WTC11 (cell line): ENCODE results near the gene MSANTD2. TPM values are rescaled to one million over a fixed set of nuclear protein-coding genes. Genes with fewer than 3 reads are reported as not detected.

ENCODE experiments used
- ATAC-seq: fragments of 200-7000 bp; cut with Tn5 transposase; 2 replicates; pipeline ENCODE4 v1.10.0; 2021; ENCODE audit warnings: mild to moderate bottlenecking, moderate library complexity
- CTCF ChIA-PET: fragments of 300-600 bp; sonication (Branson Sonifier 250); formaldehyde crosslinking; loops from one replicate; lab custom pipeline; 2021; ENCODE audit warnings: antibody characterized with exemption; lab: Charles Lee
- POLR2A ChIA-PET: fragments of 350-600 bp; sonication (Branson Sonifier 250); formaldehyde crosslinking; loops from one replicate; lab custom pipeline; 2021; ENCODE audit warnings: antibody characterized with exemption; lab: Charles Lee
- DNase-seq: peaks from one replicate; pipeline ENCODE4 v3.0.0; 2021; ENCODE audit warnings: low spot score
- H3K27ac Mint-ChIP-seq: 2 replicates; pipeline ENCODE4 v1.8.0; 2021; ENCODE audit warnings: mixed read lengths
- H3K27me3 Mint-ChIP-seq: 2 replicates; pipeline ENCODE4 v1.8.0; 2021; ENCODE audit warnings: low read depth, mild to moderate bottlenecking, moderate library complexity, mixed read lengths
- H3K36me3 Mint-ChIP-seq: 2 replicates; pipeline ENCODE4 v1.8.0; 2021; ENCODE audit warnings: mixed read lengths
- H3K4me1 Mint-ChIP-seq: 2 replicates; pipeline ENCODE4 v1.8.0; 2022; ENCODE audit warnings: mixed read lengths
- H3K4me3 Mint-ChIP-seq: 2 replicates; pipeline ENCODE4 v1.8.0; 2021; ENCODE audit warnings: mild to moderate bottlenecking, moderate library complexity, mixed read lengths
- H3K9me3 Mint-ChIP-seq: 2 replicates; pipeline ENCODE4 v1.8.0; 2021; ENCODE audit warnings: mixed read lengths
- ARID4B ChIP-seq: sonication (generic); formaldehyde crosslinking; IDR thresholded peaks from 2 replicates; pipeline ENCODE4 v1.8.0; 2023; ENCODE audit warnings: missing genetic modification reagents, mild to moderate bottlenecking, borderline replicate concordance
- ATF2 ChIP-seq: sonication (generic); formaldehyde crosslinking; IDR thresholded peaks from 2 replicates; pipeline ENCODE4 v1.8.1; 2022; ENCODE audit warnings: low read depth, missing genetic modification reagents, borderline replicate concordance
- EMX1 ChIP-seq: fragments of 250-450 bp; sonication (Bioruptor Pico); IDR thresholded peaks from 2 replicates; pipeline ENCODE4 v1.8.0; 2021; ENCODE audit warnings: mild to moderate bottlenecking
- ESRRA ChIP-seq: sonication (generic); formaldehyde crosslinking; IDR thresholded peaks from 2 replicates; pipeline ENCODE4 v1.8.1; 2022; ENCODE audit warnings: mild to moderate bottlenecking, missing genetic modification reagents, borderline replicate concordance
- FOXJ3 ChIP-seq: sonication (generic); formaldehyde crosslinking; IDR thresholded peaks from 2 replicates; pipeline ENCODE4 v1.9.0; 2021; ENCODE audit warnings: missing genetic modification reagents, mild to moderate bottlenecking, borderline replicate concordance
- GRHL2 ChIP-seq: fragments of 250-450 bp; sonication (Bioruptor Pico); IDR thresholded peaks from 2 replicates; pipeline ENCODE4 v1.8.0; 2022; ENCODE audit warnings: mild to moderate bottlenecking, moderate library complexity; ENCODE audit not compliant: insufficient replicate concordance, severe bottlenecking
- IRF1 ChIP-seq: sonication (generic); formaldehyde crosslinking; IDR thresholded peaks from 2 replicates; pipeline ENCODE4 v1.8.0; 2023; ENCODE audit warnings: missing genetic modification reagents
- MAX ChIP-seq: sonication (generic); formaldehyde crosslinking; IDR thresholded peaks from 2 replicates; pipeline ENCODE4 v1.8.0; 2022; ENCODE audit warnings: mild to moderate bottlenecking, missing genetic modification reagents
- MXD4 ChIP-seq: fragments of 250-450 bp; sonication (Bioruptor Pico); IDR thresholded peaks from 2 replicates; pipeline ENCODE4 v1.8.0; 2021; ENCODE audit warnings: mild to moderate bottlenecking, moderate library complexity, borderline replicate concordance
- PREB ChIP-seq: sonication (generic); formaldehyde crosslinking; IDR thresholded peaks from 2 replicates; pipeline ENCODE4 v1.8.1; 2022; ENCODE audit warnings: mild to moderate bottlenecking, missing genetic modification reagents, moderate library complexity, borderline replicate concordance
- SMAD4 ChIP-seq: sonication (generic); formaldehyde crosslinking; IDR thresholded peaks from 2 replicates; pipeline ENCODE4 v1.8.0; 2022; ENCODE audit warnings: mild to moderate bottlenecking, missing genetic modification reagents
- SOX15 ChIP-seq: fragments of 250-450 bp; sonication (Bioruptor Pico); IDR thresholded peaks from 2 replicates; pipeline ENCODE4 v1.9.0; 2021; ENCODE audit warnings: mild to moderate bottlenecking
- TEAD1 ChIP-seq: sonication (generic); formaldehyde crosslinking; IDR thresholded peaks from 2 replicates; pipeline ENCODE4 v1.8.0; 2022; ENCODE audit warnings: mild to moderate bottlenecking, missing genetic modification reagents
- ZNF263 ChIP-seq: sonication (generic); formaldehyde crosslinking; IDR thresholded peaks from 2 replicates; pipeline ENCODE4 v1.8.1; 2022; ENCODE audit warnings: low read depth, mild to moderate bottlenecking, moderate library complexity, missing genetic modification reagents
- ZSCAN18 ChIP-seq: fragments of 250-450 bp; sonication (Bioruptor Pico); IDR thresholded peaks from 2 replicates; pipeline ENCODE4 v2.1.2; 2022; ENCODE audit warnings: mild to moderate bottlenecking, moderate library complexity
- total RNA-seq: library from RNA; stranded (reverse); gene quantifications from 3 replicates; pipeline ENCODE4 v1.2.3, GENCODE V29; 2021
- TF ChIP-seq, protein P1 (sequence below): sonication (generic); formaldehyde crosslinking; conservative IDR thresholded peaks from 2 replicates; pipeline ENCODE4 v1.8.1; 2023; ENCODE audit warnings: mild to moderate bottlenecking, low read depth, missing genetic modification reagents, moderate library complexity

The MSANTD2 gene
- total RNA-seq, 1 experiment from 2014 or later, result 17.5 TPM

DNA sequence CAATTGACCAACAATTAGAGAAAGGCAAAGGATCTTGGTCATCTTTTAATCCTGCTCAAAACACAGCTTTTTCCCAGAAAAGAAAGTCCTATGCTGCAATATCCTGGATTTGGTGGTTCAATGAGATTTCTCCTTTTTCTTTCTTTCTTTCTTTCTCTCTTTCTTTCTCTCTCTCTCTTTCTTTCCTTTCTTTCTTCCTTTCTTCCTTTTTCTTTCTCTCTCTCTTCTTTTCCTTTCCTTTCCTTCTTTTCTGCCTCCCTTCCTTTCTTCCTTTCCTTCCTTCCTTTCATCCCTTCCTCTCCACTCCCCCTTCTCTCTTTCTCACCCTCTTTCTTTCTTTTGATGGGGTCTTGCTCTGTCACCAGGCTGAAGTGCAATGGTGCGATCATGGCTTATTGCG is 31.7 kb upstream of the MSANTD2 start (continued):
- no peak for TF ChIP-seq TEAD1

DNA sequence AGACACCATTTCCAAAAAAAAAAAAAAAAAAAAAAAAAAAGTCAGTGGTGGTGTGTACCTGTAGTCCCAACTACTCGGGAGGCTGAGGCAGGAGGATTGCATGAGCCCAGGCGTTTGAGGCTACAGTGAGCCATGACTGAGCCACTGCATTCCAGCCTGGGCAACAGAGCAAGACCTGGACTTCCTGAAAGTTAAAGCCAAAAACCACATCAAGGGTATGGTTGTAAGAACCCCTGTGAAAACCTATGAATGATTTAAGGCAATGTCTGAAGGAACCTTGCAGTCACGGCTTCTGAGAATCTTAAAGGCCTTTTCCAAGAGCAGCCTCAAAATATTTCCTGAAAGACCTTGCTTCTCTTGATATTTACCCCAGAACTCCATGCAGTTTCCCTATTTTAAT is 30.5 kb upstream of the MSANTD2 start:
- DNase-seq (no peak), ATAC-seq (no peak)
- ChIA-PET POLR2A (no interaction called here), CTCF (interaction anchor here (1.1 kb wide), 1 partner anchor 36 kb away, joined by 3 read pairs; no protein-coding TSS in a partner anchor)
- Mint-ChIP-seq H3K27me3 (peaks cover 38% of the 10 kb centered on the region), H3K9me3 (no peaks in the 10 kb centered on the region), H3K27ac (no peak overlapping the region), H3K4me1 (peaks cover 10% of the 10 kb centered on the region), H3K4me3 (no peak overlapping the region), H3K36me3 (no peaks in the 10 kb centered on the region)
- TF ChIP-seq ARID4B (CRISPR knock-in tag), result no peak
- no peak for TF ChIP-seq SMAD4
- no peak for TF ChIP-seq IRF1
- TF ChIP-seq SOX15 (CRISPR knock-in tag), result no peak
- no peak for TF ChIP-seq EMX1 (CRISPR knock-in tag)
- no peak for TF ChIP-seq ZNF263 (CRISPR knock-in tag)
- no peak for TF ChIP-seq ZSCAN18 (CRISPR knock-in tag)
- no peak for TF ChIP-seq GRHL2
- TF ChIP-seq ATF2 (CRISPR knock-in tag), result no peak
- TF ChIP-seq, protein P1, sequence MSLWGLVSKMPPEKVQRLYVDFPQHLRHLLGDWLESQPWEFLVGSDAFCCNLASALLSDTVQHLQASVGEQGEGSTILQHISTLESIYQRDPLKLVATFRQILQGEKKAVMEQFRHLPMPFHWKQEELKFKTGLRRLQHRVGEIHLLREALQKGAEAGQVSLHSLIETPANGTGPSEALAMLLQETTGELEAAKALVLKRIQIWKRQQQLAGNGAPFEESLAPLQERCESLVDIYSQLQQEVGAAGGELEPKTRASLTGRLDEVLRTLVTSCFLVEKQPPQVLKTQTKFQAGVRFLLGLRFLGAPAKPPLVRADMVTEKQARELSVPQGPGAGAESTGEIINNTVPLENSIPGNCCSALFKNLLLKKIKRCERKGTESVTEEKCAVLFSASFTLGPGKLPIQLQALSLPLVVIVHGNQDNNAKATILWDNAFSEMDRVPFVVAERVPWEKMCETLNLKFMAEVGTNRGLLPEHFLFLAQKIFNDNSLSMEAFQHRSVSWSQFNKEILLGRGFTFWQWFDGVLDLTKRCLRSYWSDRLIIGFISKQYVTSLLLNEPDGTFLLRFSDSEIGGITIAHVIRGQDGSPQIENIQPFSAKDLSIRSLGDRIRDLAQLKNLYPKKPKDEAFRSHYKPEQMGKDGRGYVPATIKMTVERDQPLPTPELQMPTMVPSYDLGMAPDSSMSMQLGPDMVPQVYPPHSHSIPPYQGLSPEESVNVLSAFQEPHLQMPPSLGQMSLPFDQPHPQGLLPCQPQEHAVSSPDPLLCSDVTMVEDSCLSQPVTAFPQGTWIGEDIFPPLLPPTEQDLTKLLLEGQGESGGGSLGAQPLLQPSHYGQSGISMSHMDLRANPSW (CRISPR knock-in tag), result no peak
- no peak for TF ChIP-seq PREB (CRISPR knock-in tag)
- TF ChIP-seq FOXJ3 (CRISPR knock-in tag), result no peak
- no peak for TF ChIP-seq ESRRA (CRISPR knock-in tag)
- TF ChIP-seq MAX (CRISPR knock-in tag), result no peak
- TF ChIP-seq MXD4, result no peak
